HG02798 (cell line): ENCODE measurements around the gene SLC9A9.

ENCODE experiments used
- ATAC-seq: cut with Tn5 transposase; IDR thresholded peaks from one replicate; pipeline ENCODE4 v1.9.1; 2021; ENCODE audit warnings: mild to moderate bottlenecking; ENCODE audit not compliant: unreplicated experiment, poor library complexity

SLC9A9 gene

DNA sequence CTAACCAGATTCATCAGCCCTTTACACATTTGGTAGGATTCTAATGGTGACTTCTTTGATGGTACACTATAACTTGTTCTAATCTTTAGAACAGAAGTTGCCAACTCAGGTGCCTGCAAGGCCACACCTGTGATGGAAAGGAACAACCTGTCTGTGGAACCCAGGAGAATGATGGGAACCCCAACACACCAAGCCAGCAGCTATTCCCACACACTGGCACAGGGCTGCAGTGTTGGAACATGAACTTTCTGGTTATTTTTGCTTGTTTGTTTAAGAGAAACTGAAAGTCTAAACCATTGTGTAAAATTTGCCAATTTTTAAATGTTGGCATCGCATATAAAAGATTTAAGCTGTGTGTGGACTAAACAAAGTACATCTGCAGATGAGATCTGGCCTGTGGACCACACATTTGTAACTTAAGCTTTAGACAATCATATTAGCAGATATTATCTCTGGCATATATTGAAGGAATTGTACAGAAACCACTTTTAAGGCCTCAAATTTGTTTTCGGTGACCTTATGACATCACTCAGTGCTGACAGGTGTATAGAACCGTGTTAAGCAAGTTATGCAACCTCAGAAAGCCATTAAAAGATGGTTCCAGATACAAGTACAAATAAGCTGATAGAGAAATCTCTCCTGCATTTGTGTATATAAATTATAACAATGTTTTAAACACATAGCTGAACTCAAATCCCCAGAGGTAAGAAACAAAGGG, 242.9 kb downstream of the SLC9A9 start:
- peak; percentile 38 for ATAC-seq

DNA sequence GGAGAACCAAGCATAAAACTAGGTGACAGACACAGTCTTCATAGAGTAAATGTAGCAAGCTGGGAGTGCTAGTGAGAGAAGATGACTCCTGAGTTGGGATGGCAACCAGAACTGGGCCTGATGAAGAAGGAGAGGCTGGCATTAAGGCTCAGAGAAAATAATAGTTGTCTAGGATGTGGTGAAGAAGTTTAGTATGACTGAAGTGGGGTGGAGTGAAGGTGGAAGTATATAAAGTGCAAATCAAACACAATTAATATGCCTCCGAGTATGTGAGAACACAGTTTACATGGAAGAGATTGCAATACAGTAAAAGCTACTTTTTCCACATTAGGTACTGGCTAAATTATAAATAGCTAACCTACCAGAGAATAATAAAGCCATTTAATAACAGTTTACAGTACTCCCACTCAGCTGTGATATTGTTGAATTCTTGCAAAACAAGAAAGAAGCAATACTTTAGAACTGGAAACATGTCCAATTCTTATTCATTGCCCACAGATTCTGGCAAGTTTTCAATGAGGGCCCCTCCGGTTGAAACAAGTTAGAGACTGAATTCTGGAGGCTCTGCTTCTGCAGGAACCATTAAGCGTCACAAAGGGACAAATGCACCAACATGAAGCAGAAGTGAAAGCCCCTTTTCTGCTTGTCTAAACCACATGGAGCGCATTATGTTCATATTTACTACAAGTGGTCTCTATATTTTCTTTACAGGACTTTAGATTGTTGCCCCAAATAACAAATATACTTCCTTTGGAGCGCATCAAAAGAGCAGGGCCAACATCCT, 243.7 kb downstream of the SLC9A9 start:
- peak; percentile 85 for ATAC-seq

DNA sequence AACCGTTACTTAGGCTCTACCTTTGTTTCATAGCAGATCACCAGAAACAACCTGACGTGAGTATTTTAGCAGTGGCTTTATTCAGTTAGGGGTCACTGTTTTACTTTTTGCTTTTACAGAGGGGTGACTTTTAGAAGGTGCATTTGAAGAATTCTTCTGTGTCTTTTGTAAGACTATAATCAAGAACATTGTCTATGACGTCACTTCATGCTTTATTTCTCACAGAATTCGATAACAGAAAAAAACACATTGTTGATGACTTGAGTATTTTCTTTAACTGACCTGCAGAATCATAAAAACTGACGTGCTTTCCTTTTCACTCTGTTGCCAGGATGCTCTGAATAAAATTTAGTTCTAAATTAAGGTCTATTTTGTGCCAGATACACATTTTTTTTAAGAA, 244.5 kb downstream of the SLC9A9 start:
- no peak for ATAC-seq

DNA sequence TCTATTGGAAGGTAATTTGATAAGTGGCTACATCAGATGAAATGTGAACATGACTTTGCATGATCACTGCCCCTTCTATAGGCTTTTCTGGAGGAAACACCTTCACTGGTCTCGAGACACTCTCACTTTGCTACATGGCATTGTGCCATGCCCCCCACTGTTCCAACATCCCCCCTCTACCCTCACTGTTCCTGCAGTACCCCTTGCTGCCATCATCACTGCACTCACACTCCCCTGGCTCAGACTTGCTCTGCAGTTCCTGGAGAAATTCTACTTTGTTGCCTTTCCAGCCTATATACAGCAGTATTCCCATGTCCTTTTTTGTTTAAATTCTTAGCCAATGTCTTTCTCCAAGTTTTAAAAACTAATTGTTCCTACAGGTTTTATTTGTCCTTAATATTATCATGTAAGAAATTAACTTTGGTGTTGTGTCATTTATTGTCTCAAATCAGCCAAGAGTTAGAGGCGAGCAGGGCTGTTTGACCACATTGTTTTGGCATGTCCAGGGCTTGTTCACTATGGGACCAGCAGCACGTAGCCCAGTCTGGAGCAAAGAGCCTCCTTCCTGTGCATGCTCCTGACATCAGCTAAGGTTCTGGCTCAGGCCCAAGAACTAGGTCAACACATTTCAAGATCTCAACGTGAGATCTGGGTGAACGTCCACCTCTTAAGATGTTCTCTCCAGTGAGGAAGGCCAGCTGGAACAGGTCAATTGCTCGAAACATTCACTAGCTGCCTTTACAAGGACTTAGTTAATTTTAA, 246.4 kb downstream of the SLC9A9 start:
- ATAC-seq: no peak

DNA sequence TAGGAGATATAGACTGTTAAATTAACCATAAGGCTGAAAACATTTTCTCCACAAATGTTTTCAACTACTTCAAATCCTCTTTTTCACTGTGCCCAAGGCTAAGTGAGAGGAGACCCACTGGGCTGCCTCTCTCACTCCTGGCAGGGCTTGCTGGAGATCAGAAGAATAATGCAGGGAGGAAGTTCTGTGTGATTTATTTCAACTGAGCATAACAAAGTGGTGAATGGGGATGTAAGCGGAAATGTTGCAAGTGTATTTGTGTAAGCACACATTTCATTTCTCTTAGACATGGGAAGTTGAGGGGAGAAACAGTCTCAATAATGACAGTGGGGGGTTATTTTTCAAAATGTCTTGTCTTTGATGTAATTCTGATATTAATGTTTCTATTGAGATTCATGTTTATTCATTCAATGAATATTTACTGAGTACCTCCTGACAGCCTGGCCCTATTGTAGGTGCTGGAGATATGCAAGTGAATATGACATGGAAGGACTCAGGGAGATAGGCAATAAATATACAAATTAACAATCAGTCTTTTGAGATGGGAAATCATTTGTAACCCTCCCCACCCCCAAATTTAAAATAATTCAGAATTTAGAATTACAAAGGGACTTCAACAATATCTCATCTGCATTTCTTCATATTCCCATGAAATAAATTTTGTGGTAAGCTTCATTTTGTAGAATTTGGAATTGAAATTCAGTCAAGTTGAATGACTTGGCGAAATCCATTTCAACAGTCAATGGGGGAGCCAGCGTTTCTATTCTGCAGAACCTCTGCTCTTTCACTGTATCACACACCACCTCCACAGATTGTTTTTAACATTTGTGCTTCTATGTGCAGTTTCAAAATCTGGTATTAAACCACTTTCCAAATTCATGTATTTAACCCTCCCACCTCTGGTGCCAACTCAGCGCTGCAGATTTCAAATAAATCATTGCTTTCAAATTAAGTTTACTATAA, 247.2 kb downstream of the SLC9A9 start:
- no peak for ATAC-seq

DNA sequence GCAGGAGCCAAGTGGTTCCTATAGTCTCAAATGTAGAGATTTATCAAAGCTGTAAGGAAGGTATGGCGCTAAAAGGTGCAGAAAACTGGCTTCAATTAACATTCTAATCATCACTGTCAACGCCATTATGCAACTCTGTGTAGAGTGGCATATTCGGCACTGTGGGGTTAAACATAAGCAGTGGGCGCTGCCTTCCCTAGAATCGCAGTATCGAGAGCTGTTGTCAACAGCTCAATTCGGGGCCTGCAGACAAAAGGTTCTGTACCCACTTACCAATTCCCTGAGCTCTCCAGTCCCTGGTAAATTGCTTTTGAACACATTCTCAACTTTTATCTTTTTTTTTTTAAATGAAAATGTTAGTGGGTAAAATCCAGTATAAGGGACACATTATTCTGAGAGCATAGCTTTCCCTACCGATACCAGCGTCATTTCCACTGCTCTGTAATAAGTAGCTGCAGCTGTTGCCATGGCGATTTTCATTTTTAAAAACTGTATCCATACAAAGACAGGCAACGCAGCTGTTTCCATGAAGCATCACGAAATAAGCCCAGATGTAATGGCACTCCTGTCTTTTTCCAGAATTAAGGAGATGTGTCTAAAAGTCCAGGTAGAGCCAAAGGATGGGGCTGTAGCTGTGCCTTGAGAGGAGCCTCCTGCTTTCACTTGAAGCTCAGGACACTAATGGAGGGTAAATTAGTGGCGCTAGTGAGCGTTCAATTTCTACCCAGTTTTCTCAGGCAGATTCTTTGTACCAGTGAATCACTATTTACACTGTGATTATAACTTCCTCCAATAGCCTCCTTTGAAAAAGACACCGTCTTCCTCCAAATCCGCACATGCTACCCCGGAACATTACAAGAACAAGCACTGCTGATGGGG, 250.3 kb downstream of the SLC9A9 start:
- no peak for ATAC-seq

DNA sequence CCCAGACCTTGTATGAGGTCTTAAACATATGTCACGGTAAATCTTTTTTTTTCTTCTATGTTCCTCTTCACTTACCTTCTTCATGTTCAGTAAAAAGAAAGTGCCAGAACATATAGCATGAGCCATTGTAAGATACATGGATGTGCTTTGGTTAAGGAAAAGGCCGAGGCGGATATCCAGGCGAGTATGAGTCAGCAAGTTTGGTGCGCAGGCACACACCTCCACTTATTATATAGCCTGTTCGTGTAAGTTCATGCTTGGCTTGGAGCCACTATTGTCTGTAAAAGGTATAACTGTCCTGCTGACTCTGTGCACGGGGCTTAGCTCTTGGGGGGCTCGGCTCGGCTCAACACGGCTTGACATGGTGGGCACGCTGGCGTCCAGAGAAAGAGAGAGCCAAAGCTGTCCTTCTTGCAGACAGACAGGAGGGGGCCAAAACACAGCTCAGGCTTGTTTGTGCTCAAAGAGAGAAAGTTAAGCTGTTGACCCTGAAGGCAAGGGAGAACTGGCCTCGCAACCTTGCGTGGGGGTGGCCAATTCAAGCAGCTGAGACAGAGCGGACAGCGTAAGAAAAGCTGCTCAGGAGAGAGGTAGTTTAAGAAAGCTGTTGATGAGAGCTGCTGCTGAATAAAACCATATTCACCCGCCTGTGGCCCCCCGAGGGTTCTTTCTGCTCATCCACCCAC, 251.2 kb downstream of the SLC9A9 start:
- ATAC-seq: no peak

DNA sequence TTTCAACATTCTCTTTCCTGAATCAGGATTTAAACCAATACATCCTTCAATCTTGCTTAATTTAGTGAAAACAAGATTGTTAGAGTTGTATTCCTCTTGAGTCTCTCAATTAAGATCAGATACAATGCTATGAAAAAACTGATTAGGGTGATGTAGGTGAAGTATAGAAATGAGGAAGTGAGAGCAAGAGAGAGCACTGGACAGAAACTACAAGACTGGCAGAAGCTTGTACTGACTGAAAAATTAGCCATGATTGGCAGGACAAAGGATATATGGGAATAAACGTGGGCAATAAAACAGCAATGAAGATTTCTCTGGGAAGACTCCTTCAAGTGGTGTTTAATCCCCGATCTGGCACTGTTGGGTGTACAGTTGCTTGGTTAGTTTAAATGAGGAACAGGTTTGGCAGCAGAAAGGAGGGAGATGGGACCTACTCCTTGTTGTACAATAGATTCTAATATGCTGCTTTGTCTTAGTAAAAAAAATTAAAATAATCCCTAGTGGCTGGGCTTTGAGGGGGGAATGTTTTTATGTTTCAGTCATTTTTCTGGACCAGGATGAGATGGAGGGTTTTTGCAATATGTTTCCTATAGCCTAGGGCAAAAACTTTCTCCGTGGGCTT, 252.7 kb downstream of the SLC9A9 start:
- ATAC-seq: peak; percentile 97

DNA sequence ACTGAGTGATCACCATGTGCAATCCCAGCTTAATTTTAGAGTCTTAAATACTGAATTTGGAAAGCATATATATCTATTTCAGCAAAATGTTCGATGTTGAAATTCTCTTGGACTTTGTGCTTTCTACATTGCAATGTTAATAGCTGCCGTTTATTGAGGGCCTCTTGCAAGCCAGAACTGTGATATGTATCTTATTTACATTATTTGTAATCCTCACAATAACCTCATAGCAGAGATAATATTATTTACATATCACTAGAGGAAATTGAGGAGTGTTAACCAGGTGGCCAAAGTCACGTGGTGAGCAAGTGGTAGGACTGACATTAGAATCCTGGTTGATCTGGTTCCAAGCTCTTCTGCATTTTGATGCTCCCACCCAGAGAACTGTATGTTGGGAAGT, 254.1 kb downstream of the SLC9A9 start:
- no peak for ATAC-seq

DNA sequence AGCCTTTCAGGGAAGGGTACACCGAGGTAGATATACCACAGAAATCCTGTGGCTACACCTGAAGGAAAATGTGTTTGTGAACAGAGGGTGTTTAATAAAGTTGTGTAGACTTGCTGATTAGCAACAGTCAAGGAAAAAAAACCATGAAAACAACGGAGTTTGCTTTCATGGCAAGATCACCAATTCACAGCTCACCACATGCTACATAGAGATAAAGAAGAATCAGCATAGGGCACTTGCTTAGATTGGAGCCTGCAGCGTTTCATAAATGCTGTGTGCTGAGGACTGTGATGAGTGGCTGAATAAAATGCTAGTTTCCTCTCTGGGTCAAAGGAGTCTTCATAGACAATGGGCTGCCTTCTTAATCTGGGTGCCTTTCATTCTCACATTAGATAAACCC, 257.6 kb downstream of the SLC9A9 start:
- no peak for ATAC-seq

DNA sequence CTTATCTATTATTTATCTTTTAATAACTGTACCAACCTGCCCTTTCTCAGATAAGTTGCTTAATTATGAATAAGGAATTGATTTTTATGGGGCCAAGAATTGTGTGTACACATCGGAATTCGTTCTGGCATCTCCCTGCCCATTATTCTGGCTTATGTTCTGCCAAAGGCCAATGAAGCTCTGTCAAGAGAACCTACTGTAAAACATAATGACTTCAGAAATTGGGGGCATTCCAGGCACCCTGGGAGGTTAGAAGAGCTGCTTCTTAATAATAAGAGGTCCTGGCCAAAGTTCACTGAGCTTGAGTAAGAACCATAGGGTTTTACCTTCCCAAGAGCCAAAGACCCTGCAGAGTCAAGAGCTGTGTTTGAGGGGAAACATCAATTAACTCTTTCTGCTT, 261.7 kb downstream of the SLC9A9 start:
- ATAC-seq: no peak

DNA sequence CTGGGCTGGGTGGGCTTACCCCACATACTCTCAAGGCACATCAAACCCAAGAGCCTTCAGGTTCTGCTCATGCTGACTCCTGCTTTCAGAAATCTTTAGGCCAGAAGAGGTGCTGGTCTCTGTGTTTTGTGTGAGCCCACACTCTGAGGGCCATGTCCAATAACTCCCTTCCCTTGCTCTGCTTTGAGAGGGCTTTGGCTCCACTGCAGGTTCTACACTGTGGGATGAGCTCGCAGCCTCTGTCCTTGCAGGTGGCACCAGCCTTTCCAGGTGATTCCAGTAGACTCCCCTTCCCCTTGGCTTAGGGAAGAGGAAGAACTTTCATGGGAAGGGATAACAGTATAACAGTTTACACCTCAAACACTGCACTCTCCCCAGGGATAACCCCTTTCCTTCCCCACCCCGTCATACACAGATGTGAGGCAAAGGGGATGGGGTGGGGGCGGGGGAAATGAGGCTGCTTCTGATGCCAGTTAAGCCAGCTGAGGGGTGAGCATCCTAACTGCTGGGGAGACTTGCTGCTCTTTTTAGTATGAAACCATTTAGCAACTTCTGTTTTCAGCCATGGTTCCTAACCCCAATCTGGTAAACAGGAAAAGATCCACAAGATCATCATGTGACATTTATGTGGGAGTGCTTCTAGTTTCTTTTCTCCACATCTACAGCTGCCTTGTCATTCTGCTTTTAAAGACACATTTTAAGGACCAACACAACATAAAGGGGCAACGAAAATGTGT, 262.4 kb downstream of the SLC9A9 start:
- ATAC-seq: peak; percentile 28

DNA sequence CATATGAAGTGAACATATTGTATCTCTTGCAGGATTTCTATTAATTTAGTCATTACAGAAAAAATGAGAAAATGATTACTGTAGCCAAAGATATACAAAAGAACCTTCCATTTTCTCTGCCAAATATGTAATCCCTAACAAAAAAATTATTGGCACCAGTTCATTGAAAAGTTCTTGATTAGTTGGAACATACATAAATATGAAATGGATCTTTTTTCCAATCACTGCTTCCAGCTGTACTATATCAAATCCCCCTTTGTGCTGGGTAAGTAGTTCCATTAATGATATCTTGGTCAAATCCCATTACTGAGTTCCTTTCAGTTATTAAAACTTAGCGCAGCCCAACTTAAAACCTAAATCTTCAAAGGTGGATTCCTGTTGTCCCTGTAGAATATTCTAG, 263.8 kb downstream of the SLC9A9 start:
- ATAC-seq: no peak

DNA sequence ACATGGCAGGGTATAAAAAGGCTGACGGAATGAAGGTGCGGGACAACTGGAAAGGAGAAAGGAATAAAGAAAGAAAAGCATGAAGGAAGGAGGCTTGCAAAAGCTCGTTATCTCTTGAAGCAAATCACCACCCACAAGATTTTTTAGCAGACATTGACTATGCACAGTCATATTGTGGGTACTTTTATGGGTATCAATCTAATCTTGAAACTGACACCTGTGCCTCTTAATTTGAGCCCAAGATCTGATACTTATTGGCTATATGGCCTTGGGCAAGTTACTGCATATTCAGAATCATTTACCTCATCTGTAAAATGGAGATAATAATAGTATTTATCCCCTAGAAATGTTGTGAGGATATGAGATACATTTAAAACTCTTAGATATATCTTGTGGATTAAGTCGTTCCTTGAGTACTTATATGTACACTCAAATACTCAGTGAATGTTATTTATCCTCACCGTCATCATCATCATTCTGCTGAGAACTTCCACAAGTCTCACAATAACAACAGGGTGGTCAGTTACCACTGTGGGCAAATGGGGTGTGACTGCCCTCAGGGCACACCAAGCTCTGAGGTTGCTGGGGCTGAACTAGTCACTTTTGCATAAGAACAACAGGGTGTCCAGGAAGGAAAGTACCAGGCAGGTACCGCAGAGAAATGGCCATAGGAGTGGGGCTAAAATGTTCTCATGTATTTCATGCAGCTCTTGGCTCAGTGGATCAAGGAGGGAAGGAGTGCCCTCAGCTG, 266.1 kb downstream of the SLC9A9 start:
- peak; percentile 35 for ATAC-seq

DNA sequence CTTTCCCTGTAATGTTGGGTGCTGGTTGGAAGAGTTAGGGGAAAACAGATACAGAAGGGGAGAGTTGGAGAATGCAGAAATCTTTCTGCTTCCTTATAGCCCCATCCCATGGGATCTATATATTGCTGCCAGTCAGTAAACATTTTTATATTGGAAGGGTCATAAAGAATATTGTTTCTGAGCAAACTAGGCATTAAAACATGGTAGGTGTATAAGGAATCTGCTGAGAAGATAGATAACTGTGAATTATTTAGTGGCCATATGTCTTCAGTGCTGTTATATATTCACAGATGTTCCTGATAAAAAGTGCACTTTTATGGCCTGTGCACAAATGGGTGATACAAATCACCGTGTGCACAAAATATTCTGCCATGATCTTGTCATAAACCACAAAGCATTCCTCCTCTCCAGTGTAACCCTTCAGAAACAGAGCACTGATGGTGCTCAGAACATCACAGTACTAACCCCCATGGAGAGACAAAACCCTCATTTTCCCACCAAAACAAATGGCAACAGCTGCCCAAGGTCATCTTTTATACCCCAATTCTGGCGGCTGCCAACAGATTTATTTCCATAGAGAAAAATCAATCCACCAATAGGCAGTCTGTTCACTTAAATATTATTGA, 269.3 kb downstream of the SLC9A9 start:
- ATAC-seq: no peak

DNA sequence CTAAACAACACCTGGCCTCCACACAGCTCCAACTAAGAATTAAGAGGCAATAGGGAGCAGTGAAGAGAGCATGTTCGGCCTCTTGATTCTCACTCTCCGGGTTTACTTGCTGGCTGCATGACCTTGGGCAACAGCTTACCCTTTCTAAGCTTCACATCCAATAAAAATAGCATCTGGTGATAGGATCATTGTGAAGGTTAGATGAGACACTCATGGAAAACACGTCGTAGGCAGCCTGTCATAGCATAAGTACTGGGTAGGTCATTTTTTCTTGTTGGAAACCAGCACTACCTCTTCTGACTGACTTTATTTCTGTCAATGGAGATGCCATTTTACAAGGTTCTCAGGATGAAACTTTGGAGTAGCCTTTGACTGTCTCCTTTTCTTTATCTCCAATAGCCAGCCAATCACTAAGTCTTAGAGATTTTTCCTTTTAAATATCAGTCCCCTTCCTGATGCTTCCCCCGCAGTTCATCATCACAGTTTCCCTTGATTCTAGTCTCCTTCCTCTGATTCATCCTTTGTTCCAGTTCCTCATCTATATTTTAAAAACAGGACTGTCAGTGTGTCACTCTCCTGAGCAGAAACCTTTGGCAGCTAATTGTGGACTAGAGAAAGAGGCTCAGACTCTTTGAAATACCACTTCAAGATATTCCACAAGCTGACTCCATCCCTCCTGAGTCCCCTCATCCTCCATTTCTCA, 271.5 kb downstream of the SLC9A9 start:
- no peak for ATAC-seq
